ENCODE results near the gene FGD3.

GRCh38 chr9:92966518-92966800 lies 19.1 kb downstream of the FGD3 start:
- TF ChIP-seq EZH2 (IDR thresholded peaks at IDR 0.05; ENCODE audit: insufficient read depth, poor library complexity, severe bottlenecking) (no peak), EZH2phosphoT487 (IDR thresholded peaks at IDR 0.05; ENCODE audit: insufficient read depth, low read depth) (no peak)
